SK-N-MC (cell line): ENCODE measurements around the gene RPA1.

ENCODE experiments used
- EZH2 ChIP-seq: fragments of 200-600 bp; sonication (generic); IDR thresholded peaks from one replicate; pipeline ENCODE4 v1.6.1; 2017; ENCODE audit warnings: antibody characterized with exemption
- FOXP2 ChIP-seq: optimal IDR thresholded peaks from 2 replicates; pipeline ENCODE3; 2011; ENCODE audit warnings: mild to moderate bottlenecking, moderate library complexity; ENCODE audit not compliant: insufficient read depth; ENCODE audit errors: extremely low read length, control extremely low read depth

- TF ChIP-seq EZH2 (no peak), FOXP2 (no peak)
Measured at GRCh38 chr17:1946021-1946932, 116.5 kb downstream of the RPA1 start.
